Stomach (tissue), 4 donors: ENCODE results near the gene KCNT2.

ENCODE experiments used
- EP300 ChIP-seq: sonication (generic); formaldehyde crosslinking; IDR thresholded peaks from one replicate; pipeline ENCODE4 v1.6.1; 2017; ENCODE audit warnings: antibody characterized with exemption
- POLR2A ChIP-seq, 4 donors: fragments of 450-650 bp; IDR thresholded peaks; one replicate each; pipeline ENCODE4 v1.6.1; 2016; ENCODE audit warnings: antibody characterized with exemption in 4 of 4, control low read depth in 2 of 4, mild to moderate bottlenecking in 1 of 4, moderate library complexity in 1 of 4
- POLR2AphosphoS5 ChIP-seq, 3 donors: sonication (generic); formaldehyde crosslinking; IDR thresholded peaks; one replicate each; pipeline ENCODE4 v1.6.1; 2016; ENCODE audit warnings: antibody characterized with exemption in 3 of 3
- TF ChIP-seq, protein P1 (sequence below), 7 experiments: fragments of 450-650 bp in 4 of 7; fragments of 200-600 bp in 3 of 7; sonication (generic) in 3 of 7; IDR thresholded peaks; one replicate each; pipeline ENCODE4 v1.5.1; 2016 to 2019; ENCODE audit warnings: antibody characterized with exemption in 7 of 7, control low read depth in 2 of 7, mild to moderate bottlenecking in 1 of 7

DNA sequence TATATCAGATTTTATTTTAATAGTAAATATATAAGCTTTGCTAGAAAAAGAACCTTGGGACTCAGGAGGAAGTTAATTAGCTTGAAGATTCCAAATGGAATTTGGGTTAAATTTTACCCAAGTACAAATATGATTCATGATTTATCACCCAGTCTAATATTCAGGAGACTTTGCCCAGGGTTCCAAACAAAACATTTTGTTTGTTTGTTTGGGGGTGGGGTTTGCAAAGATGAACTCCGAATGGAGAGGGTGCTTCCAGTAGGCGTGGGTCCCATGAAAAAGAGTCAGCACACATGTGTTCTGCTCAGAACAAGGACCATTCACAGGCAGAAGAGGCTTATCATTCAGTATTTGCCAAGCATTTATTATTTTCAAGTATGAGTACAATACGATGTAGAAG is 23.5 kb downstream of the KCNT2 start:
- TF ChIP-seq POLR2AphosphoS5 (IDR thresholded peaks at IDR 0.05), result no peak
- TF ChIP-seq, protein P1, sequence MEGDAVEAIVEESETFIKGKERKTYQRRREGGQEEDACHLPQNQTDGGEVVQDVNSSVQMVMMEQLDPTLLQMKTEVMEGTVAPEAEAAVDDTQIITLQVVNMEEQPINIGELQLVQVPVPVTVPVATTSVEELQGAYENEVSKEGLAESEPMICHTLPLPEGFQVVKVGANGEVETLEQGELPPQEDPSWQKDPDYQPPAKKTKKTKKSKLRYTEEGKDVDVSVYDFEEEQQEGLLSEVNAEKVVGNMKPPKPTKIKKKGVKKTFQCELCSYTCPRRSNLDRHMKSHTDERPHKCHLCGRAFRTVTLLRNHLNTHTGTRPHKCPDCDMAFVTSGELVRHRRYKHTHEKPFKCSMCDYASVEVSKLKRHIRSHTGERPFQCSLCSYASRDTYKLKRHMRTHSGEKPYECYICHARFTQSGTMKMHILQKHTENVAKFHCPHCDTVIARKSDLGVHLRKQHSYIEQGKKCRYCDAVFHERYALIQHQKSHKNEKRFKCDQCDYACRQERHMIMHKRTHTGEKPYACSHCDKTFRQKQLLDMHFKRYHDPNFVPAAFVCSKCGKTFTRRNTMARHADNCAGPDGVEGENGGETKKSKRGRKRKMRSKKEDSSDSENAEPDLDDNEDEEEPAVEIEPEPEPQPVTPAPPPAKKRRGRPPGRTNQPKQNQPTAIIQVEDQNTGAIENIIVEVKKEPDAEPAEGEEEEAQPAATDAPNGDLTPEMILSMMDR (IDR thresholded peaks at IDR 0.05), result no peak
- no peak for TF ChIP-seq POLR2A (IDR thresholded peaks at IDR 0.05)
- no peak for TF ChIP-seq EP300
